Neural cell (in vitro differentiated cells): ENCODE data around the gene PRDX1.

Source experiments
- POLR2AphosphoS5 ChIP-seq: IDR thresholded peaks from 2 replicates; pipeline ENCODE4 v1.6.1; 2012
- REST ChIP-seq: IDR thresholded peaks from 2 replicates; pipeline ENCODE4 v1.6.1; 2012; ENCODE audit warnings: borderline replicate concordance
- TF ChIP-seq, protein P1 (sequence below): fragments of 450-650 bp; IDR thresholded peaks from 2 replicates; pipeline ENCODE4 v1.5.1; 2014; ENCODE audit warnings: antibody characterized with exemption, mild to moderate bottlenecking, moderate library complexity; ENCODE audit not compliant: poor library complexity, severe bottlenecking

GRCh38 chr1:45557422-45557944, 35.8 kb upstream of the PRDX1 start:
- TF ChIP-seq, protein P1, sequence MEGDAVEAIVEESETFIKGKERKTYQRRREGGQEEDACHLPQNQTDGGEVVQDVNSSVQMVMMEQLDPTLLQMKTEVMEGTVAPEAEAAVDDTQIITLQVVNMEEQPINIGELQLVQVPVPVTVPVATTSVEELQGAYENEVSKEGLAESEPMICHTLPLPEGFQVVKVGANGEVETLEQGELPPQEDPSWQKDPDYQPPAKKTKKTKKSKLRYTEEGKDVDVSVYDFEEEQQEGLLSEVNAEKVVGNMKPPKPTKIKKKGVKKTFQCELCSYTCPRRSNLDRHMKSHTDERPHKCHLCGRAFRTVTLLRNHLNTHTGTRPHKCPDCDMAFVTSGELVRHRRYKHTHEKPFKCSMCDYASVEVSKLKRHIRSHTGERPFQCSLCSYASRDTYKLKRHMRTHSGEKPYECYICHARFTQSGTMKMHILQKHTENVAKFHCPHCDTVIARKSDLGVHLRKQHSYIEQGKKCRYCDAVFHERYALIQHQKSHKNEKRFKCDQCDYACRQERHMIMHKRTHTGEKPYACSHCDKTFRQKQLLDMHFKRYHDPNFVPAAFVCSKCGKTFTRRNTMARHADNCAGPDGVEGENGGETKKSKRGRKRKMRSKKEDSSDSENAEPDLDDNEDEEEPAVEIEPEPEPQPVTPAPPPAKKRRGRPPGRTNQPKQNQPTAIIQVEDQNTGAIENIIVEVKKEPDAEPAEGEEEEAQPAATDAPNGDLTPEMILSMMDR: no peak
- no peak for TF ChIP-seq POLR2AphosphoS5
- TF ChIP-seq REST: no peak
